ENCODE results near the gene EFEMP1.

EFEMP1 gene

DNA sequence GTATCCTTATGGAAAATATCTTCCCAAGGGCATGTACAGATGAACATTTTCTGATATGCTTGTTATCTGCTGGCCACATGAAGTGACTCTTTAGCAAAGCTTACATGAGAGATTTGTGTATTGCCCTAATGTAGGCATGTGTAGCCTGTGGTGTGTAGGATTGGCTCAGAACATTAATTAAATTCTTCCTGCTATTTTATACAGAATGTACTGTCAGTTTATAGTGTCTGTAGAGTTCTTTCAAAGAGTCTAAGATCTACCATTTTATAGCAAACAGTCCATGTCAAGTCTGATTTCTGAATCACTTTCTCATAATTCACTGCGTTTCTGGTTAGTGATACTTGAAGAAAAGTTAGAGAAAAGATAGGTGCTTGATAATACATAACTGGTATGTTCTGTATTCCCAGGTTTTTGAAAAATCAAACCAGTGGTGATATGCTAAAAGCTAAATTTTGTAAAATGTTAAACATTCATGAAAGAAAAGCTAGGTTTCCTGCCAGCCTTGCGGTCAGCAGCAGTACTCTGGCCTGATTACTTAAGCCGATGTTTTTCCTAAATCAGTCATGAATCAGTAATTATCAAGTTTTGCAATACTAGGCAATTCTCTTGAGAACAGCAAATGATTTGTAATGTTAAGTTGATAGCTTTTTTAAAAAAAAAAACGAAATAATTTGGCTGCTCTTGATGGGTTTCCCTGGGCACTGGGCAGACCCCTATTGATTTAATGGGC lies 30.9 kb upstream of the EFEMP1 start:
- no peak overlapping the region for H3K4me3 ChIP-seq (ENCODE audit: low read depth, low read length)
- no peak for DNase-seq (ENCODE audit: low read depth)
- TF ChIP-seq, protein P1, sequence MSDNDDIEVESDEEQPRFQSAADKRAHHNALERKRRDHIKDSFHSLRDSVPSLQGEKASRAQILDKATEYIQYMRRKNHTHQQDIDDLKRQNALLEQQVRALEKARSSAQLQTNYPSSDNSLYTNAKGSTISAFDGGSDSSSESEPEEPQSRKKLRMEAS (IDR thresholded peaks at IDR 0.05; ENCODE audit: low read depth, low read length) = no peak
- TF ChIP-seq, protein P2, sequence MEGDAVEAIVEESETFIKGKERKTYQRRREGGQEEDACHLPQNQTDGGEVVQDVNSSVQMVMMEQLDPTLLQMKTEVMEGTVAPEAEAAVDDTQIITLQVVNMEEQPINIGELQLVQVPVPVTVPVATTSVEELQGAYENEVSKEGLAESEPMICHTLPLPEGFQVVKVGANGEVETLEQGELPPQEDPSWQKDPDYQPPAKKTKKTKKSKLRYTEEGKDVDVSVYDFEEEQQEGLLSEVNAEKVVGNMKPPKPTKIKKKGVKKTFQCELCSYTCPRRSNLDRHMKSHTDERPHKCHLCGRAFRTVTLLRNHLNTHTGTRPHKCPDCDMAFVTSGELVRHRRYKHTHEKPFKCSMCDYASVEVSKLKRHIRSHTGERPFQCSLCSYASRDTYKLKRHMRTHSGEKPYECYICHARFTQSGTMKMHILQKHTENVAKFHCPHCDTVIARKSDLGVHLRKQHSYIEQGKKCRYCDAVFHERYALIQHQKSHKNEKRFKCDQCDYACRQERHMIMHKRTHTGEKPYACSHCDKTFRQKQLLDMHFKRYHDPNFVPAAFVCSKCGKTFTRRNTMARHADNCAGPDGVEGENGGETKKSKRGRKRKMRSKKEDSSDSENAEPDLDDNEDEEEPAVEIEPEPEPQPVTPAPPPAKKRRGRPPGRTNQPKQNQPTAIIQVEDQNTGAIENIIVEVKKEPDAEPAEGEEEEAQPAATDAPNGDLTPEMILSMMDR (IDR thresholded peaks at IDR 0.05; ENCODE audit: low read depth, low read length) = no peak
- TF ChIP-seq POLR2A (IDR thresholded peaks at IDR 0.05; ENCODE audit: extremely low read depth, insufficient read length) (no peak), MYC (IDR thresholded peaks at IDR 0.05; ENCODE audit: low read depth, low read length) (no peak)

DNA sequence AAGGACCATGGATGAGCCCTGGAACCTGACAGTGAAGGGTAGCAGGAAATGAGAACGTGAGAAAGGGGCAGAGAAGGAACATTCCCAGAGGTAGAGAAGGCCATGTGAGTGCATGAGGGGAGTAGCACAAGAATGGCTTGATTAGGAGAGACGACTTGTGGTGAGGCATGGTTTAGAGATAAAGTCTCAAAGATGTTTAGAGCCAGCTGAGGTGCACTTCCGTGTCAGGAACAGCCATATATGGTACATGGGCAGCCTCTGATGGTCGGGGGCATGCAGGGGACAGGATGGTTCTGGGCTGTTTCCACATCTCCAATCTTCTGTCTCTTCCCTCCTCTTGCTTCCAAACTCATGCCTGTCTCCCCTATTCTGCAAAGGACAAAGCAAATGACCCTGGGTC lies 28.8 kb upstream of the EFEMP1 start:
- no peak for DNase-seq (ENCODE audit: low read depth)
- H3K4me3 ChIP-seq (ENCODE audit: low read depth, low read length) = no peak overlapping the region
- no peak for TF ChIP-seq POLR2A (IDR thresholded peaks at IDR 0.05; ENCODE audit: extremely low read depth, insufficient read length)
- TF ChIP-seq, protein P1 (IDR thresholded peaks at IDR 0.05; ENCODE audit: low read depth, low read length) = no peak
- no peak for TF ChIP-seq MYC (IDR thresholded peaks at IDR 0.05; ENCODE audit: low read depth, low read length)
- TF ChIP-seq, protein P2 (IDR thresholded peaks at IDR 0.05; ENCODE audit: low read depth, low read length) = no peak

DNA sequence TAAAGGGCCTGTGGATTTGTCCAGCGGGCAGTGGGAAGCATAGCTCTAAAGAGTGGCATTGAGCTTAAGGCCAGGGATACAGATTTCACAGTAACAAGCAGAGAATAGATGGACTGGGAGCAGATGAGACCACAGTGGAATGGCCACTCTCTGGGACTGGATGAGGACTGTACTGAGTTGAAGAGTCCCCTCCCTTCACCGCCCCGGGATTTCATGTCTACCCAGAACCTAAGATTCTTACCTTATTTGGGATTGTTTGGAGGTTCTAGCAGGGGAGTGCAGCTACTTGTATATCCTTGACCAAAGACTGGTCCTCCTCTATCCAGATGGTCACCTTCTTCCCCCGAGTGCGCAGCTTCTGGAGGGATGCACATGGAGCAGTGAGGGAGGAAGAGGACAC lies 28.0 kb upstream of the EFEMP1 start:
- no peak for DNase-seq (ENCODE audit: low read depth)
- TF ChIP-seq, protein P1 (IDR thresholded peaks at IDR 0.05; ENCODE audit: low read depth, low read length) = no peak
- no peak for TF ChIP-seq MYC (IDR thresholded peaks at IDR 0.05; ENCODE audit: low read depth, low read length)
- no peak for TF ChIP-seq POLR2A (IDR thresholded peaks at IDR 0.05; ENCODE audit: extremely low read depth, insufficient read length)
- TF ChIP-seq, protein P2 (IDR thresholded peaks at IDR 0.05; ENCODE audit: low read depth, low read length) = no peak
- no peak overlapping the region for H3K4me3 ChIP-seq (ENCODE audit: low read depth, low read length)

DNA sequence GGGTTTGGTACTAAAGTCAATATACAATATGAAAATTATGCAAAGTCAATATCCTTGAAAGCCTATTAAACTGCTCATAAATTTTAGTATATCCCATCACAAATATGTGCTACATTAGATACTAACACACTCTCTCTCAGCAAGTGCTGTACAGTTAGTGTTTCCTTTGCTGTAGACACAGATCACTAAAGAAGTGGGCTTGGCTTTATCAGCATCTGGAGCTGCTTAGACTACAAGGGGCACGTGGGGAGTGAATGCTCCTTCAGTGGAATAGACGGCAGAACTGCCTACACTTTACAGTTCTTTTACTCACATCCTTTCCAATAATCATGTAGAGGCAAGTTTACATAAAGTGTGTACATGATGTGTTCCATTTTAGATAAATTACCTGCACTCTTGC lies 26.0 kb upstream of the EFEMP1 start:
- no peak for TF ChIP-seq POLR2A (IDR thresholded peaks at IDR 0.05; ENCODE audit: extremely low read depth, insufficient read length)
- TF ChIP-seq, protein P1 (IDR thresholded peaks at IDR 0.05; ENCODE audit: low read depth, low read length) = no peak
- no peak for TF ChIP-seq MYC (IDR thresholded peaks at IDR 0.05; ENCODE audit: low read depth, low read length)
- TF ChIP-seq, protein P2 (IDR thresholded peaks at IDR 0.05; ENCODE audit: low read depth, low read length) = no peak
- DNase-seq (ENCODE audit: low read depth) = no peak
- H3K4me3 ChIP-seq (ENCODE audit: low read depth, low read length) = no peak overlapping the region

DNA sequence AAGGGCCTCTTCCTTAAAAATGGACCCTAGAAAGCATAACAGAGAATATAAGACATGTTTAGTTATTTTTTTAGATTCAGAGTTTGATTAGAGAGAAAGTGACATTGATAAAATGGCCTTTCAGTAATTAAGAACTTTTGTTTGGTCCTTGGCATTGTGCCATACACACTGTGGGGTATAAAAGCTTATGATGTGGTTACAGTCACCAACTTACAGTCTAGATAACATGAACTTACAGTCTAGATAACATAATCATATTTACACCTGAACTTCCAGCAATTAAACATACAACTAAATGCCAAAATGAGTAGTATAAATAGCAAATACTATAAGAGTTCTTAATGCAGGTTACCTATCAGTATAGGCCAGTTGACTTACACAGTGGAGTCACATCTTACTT lies 25.6 kb upstream of the EFEMP1 start:
- TF ChIP-seq, protein P1 (IDR thresholded peaks at IDR 0.05; ENCODE audit: low read depth, low read length) = no peak
- TF ChIP-seq MYC (IDR thresholded peaks at IDR 0.05; ENCODE audit: low read depth, low read length) (no peak), POLR2A (IDR thresholded peaks at IDR 0.05; ENCODE audit: extremely low read depth, insufficient read length) (no peak)
- TF ChIP-seq, protein P2 (IDR thresholded peaks at IDR 0.05; ENCODE audit: low read depth, low read length) = no peak
- no peak for DNase-seq (ENCODE audit: low read depth)
- H3K4me3 ChIP-seq (ENCODE audit: low read depth, low read length) = no peak overlapping the region

Data from NB4 (cell line).